Stimulated activated CD8-positive, alpha-beta memory T cell treated with anti-CD3 and anti-CD28 coated beads, Interleukin-15, amount 100 ng/mL, for 1 hour (primary cell): ENCODE data around the gene RAB17.
"Not testable (repeated sequence)": the region's sequence is repeated elsewhere in the genome, so short reads cannot be mapped to it uniquely, and the experiment has no call there.

Source experiments
- DNase-seq: peaks from one replicate; pipeline ENCODE4 v3.0.0-alpha.2; 2020; ENCODE audit warnings: low read depth

Gene RAB17

DNA sequence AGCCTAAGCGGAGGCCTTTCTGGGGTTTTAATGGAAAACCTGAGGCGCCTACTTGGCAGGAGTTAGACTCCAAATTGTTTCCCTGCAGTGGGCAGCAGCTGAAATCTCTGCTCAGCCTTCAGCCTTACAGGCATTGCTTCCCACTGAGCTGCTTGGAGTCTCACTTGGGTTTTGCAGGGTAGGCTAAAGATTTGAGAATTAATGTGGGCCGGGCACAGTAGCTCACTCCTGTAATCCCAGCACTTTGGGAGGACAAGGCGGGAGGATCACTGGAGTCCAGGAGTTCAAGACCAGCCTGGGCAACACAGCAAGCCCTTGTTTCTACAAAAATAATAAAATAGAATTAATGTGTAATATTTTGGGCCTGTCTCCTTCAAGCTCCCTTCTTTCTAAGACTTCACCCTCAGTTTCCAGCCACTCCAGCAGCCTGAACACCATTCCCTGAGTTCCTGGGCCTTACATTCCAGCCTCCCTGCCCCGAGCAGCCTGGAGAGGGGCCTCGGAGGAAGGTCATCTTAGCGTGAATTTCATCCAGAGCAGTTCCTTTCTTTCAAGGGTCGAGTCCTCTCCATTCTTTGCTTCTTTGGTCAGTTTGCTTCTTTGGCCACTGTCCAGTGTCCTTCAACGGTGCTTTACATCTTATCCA, 9.1 kb upstream of the RAB17 start:
- DNase-seq: no peak

DNA sequence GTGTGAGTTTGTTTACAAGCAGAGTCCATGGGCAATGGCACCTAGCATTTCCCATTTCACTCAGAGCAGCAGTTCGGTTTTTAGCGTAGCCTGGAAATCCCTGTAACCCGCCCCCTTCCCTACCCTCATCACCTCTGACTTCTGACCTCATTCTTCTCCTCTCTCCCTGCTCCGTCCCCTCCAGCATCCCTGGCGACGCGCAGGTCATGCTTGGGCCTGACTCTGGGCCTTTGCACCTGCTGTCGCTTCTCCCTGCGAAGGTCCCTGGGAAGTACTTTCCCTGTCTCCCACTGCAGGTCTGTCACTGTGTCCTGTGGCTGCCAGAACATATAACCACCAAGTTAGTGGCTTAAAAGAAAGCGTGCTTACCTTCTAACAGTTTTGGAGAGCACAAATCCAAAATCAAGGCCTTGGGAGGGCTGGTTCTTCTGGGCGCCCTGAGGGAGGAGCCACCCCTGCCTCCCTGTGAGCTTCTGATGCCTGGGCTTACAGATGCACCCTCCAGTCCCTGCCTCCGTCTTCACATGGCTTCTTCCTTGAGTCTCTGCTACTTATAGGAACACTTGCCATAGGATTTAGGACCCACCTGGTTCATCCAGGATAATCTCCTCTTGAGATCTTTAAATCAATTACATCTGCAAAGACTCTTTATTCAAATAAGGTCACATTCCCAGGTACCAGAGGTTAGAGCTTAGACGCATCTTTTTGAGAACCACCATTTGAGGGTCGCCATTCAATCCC, 8.1 kb upstream of the RAB17 start:
- no peak for DNase-seq

DNA sequence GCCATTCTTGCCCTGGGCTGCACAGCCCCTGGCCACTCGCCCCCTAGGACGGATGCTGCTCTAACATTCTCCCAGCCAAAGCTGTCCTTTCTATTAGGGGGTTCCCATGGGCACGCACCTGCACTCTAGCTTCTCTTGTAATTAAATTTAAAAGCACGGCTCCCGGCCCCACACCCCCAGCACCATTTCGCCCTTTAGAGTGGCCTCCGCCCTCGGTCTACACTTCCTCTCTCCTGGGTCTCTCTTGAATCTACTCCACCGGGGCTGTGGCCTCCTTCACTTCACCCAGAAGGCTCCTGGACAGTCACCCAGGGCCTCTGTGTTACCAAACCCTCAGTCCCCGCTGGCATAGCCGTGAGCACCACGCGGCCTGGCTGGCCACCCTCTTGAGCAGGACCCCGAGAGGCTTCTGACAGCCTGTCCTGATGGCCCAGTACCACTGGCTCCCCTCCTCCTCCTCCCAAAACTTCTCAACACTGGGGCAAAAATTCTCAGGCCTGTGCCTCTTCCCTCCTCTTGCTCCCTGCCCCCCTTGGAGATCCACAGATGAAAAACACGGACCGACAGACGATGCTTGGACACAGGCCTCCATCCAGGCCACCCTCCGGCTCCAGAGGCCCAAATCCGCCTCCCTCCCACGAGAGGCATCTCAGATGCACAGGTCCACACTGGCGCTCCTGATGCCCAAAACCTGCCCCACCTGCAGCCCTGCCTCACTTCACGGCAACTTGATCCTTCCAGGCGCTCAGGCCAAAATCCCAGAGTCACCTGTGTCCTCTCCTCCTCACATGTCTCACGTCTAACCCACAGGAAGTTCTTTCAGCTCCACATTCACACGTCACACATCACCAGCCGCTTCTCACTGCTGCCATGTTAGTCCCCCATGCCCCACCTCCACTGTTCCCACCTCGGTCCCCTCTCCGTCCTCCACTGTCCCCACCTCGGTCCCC, 6.9 kb upstream of the RAB17 start:
- no peak for DNase-seq

DNA sequence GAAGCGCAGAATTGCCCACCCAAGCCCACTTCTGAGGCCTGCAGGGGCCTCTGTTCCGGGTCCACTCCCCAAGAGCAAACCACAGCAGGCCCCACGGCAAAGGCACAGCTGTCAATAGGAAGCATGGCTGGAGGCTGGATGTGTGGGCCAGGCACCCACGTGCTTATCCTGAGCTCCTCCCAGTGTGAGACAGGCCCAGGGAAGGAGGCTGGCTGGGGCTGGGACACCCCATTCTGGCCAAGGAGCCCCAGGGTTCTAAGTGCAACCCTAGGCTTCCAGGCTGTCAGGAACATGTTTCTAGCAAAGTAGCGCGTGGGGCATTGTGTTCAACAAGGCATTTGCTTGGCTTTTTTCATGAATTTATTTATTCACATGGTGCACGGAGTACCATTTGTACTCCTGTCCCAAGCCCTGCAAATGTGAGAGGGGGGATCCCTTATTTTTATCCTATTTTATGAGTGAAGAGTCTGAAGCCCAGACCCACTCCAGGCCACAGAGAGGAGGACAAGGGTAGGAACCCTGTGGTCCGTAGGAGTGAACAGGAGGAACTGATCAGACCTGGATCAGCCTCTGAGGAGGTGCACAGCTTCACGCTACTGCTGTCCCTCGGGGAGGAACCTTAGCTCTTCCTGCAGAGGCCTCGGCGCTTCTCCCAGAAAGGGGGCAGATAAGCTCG, 6.1 kb upstream of the RAB17 start:
- no peak for DNase-seq

- not testable (repeated sequence) for DNase-seq
Measured at GRCh38 chr2:237595829-237596519, 5.4 kb upstream of the RAB17 start.

DNA sequence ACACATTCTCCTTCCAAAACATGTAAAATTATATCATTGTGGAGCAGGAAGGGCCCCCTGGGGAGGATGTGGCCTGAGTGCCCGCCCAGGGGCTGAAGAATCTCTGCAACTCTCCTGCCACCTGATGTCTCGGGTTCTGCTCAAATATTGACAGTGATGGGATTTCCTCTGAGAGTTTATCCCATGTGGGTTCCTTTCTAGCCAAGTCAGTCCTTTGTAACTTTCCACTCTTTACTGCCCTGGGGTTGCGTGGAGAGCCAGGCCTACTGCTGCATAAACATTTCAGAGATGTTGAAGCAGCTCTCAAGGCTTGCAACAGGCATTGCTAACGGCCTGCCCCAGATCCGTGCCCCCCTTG, 4.0 kb upstream of the RAB17 start:
- DNase-seq: no peak

GRCh38 chr2:237593596-237594320, 3.2 kb upstream of the RAB17 start:
- DNase-seq: no peak

DNA sequence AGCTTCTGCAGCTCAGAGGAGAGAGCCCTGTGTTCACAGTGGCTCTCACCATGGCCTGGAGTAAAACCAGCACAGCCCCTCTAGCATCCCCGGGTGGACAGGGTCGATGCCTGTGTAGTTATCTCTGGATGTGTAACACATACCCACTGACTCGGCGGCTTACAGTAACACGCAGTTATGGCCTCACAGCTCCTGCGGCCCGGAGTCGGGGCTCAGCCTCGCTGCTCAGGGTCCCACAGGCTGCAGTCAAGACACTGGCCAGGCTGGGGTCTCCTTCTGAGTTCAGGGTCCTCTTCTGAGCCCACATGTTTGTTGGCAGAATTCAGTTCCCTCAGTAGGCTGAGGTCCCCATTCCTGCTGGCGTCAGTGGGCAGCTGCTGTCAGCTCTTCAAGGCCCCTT, 2.5 kb upstream of the RAB17 start:
- DNase-seq: no peak

DNA sequence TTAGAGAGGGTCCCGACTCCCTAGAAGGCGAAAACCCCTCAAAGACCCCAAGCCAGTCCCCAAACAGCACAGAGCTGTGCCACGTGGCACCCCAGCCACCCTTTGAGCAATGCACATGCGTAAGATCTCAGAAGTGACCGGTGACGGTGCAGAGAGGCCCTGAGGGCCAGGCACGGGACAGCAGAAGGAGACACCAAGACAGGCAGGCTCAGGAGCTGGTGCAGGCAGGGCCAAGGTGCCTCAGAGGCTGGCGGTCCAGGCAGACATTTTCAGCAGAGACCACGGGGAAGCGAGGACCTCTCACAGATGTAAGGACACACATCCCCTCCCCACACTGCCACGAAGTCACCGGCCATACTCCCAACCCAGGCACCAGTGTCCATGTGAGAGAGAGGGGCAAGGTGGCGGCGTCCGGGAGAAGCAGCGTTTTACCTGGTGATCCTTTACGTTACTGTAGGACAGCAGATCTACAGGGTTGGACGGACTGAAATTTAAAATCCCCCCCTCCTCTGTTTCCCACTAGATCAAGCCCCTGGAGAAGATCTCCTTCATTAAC, 2.0 kb upstream of the RAB17 start:
- no peak for DNase-seq

GRCh38 chr2:237591141-237591881, 777 bp upstream of the RAB17 start:
- DNase-seq: no peak

- DNase-seq: no peak
Measured at GRCh38 chr2:237588044-237588696, 2.4 kb downstream of the RAB17 start.

DNA sequence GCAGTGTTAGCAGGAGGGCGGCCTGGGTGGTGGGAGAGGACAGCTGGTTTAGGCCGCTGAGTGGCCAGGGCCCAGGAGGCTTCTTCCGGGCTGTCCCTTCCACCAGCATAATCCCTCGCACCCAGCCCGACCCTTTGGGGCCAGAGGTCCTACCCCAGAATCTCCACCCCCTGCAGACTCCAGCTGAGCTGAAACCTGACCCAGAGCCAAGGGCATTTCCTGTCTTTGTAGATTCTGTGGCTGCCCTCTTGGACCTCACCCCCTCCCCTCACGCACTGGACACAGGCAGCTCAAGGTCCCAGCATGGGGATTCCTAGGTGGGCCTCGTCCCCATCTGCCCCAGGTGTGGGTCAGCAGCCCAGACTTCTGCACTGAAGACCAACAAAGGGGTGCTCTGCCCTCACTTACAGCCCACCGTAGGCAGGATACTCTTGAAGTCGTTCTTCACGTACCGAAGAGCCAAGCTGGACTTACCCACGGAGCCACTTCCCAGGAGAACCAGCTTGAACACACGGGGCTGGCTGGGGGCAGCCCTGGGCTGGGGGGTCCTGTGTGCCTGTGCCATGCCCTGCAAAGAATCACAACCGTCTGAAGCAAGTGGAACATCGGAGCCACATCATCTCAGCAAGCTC, 4.8 kb downstream of the RAB17 start:
- no peak for DNase-seq

DNA sequence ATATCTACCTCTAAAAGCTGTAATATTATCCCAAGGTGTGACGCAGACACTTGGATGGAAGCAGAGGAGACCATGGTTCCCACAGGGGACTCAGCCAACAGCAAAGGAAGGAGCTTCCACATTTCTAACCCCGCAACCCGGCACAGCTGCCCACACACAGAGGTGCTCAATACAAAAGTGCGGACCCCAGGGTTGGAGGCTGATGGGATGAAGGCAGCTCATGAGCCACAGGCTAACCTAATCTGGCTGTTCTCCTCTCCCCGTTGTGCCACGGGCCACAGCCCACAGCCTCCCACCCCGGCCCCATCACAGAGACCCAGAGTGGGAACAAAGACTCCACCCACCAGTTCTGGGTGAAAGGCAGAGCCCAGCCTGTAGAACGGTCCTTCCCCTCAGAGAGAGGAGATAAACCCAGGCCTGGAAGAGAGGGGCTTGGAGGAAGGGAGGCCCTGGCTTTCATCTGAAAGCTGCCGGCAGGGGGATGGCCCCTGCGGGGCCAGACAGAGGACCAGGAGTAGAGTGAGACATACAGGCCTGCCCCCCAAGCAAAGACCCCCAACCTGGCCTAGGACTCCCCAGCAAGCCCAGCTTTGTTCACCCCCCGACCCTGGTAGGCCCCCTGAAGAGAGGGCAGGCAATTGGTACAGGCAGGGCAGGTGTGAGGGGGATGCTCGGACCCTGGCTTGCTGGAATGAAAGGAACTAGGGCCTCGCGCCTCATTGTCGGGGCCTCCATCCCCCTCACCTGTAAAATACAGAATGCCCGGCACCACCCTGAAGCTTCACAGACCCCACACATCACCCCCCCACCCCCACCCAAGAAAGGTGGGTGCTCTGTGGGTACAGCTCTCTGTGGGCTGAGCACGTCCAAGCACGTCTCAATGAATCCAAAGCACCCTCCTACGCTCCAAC, 6.9 kb downstream of the RAB17 start:
- no peak for DNase-seq

DNA sequence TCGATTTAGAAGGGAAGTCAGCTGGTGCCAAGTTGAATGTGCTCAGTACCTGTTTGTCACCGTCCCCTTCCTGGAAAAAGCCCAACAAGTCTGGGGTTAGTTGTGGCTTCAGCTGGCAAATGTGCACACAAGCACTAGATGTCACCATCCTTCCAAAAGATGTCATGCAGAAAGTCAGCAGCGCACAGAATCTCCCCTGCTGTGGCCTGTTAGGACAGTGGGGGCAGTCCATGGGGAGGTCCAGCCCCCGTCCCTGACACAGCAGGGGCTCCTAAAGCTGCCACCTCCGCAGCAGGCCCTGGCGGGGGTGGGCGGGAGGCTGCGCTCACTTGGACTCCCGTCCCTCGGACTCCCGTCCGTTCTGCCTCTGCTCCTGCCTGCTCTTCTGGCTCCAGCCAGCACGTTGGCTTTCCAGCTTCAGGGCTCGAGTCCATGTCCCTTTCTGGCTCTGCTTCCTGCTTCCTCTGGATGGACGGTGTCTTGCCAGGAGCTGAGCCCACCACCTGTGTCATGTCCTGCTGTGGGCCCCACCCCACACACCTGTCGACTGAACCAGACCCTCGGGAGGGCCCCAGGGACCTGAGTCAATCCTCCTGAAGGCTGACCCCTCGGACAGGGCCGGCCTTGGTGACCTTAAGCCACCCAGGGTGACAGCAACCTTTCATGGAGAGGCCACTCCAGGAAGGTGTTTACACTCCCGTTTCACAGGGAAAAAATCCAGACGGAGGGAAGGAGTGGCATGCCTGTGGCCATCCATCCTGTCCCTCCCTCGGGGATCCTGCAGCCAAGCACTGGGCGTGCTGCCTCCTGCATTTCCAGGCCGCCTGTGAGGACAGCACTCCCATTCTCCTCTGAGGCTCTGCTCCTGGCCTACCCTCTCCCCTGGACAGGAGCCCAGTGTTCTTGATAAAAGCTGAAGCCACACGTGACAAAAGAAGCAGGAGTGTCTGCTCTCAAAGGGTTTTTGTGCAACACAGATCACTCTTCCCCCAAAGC, 8.5 kb downstream of the RAB17 start:
- DNase-seq: peak; percentile 10

DNA sequence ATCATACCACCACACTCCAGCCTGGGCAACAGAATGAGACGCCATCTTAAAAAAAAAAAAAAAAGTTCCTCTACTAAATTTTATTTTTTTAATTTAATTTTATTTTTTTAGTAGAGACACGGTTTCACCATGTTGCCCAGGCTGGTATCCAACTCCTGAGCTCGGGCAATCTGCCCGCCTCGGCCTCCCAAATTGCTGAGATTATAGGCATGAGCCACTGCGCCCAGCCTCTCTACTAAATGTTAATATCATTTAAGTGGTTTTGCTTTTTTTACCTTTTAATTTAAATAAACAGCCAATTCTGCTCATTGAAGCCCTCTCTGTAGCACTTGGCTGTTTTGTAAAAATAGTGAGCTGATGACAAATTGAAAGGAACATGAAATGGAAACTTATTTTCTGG, 9.2 kb downstream of the RAB17 start:
- DNase-seq: no peak
